GM04503 (cell line): Measurements from ENCODE around the gene BLMH.
A peak's percentile ranks its signal among the peaks of the same experiment; 100 is the strongest.

ENCODE experiments used
- DNase-seq: peaks from one replicate; pipeline ENCODE4 v3.0.0-alpha.2; 2012; ENCODE audit warnings: low read depth

The BLMH gene

GRCh38 chr17:30291543-30292285 lies at the start of gene BLMH:
Gene BLMH, minus strand, starts transcription at chr17:30291944. Its CDS starts 125 bp downstream, at chr17:30291819.
- DNase-seq = peak; percentile 27

GRCh38 chr17:30340801-30341356 lies 49.1 kb upstream of the BLMH start:
- no peak for DNase-seq

GRCh38 chr17:30339086-30339485 lies 47.3 kb upstream of the BLMH start:
- DNase-seq = no peak

- DNase-seq = no peak
These were observed 45.8 kb upstream of the BLMH start for GRCh38 chr17:30337393-30337999.

GRCh38 chr17:30336369-30337171 lies 44.8 kb upstream of the BLMH start:
- DNase-seq = no peak

- no peak for DNase-seq
These were observed 42.7 kb upstream of the BLMH start for GRCh38 chr17:30334421-30334820.

GRCh38 chr17:30333503-30334360 lies 42.0 kb upstream of the BLMH start, which contains the start of gene TMIGD1:
Gene TMIGD1, minus strand, starts transcription at chr17:30334057. Its CDS starts 1,924 bp downstream, at chr17:30332133.
- no peak for DNase-seq

GRCh38 chr17:30332057-30332542 lies 40.4 kb upstream of the BLMH start:
- no peak for DNase-seq

GRCh38 chr17:30326809-30327208 lies 35.1 kb upstream of the BLMH start:
- DNase-seq = no peak

GRCh38 chr17:30324723-30325122 lies 33.0 kb upstream of the BLMH start:
- no peak for DNase-seq

- no peak for DNase-seq
These were observed 32.2 kb upstream of the BLMH start for GRCh38 chr17:30323895-30324319.

GRCh38 chr17:30323262-30323894 lies 31.6 kb upstream of the BLMH start:
- no peak for DNase-seq

GRCh38 chr17:30321314-30321713 lies 29.6 kb upstream of the BLMH start:
- no peak for DNase-seq

GRCh38 chr17:30318155-30318554 lies 26.4 kb upstream of the BLMH start:
- no peak for DNase-seq

- no peak for DNase-seq
These were observed 25.0 kb upstream of the BLMH start for GRCh38 chr17:30316736-30317135.

GRCh38 chr17:30315106-30315505 lies 23.4 kb upstream of the BLMH start:
- DNase-seq = no peak

- DNase-seq = no peak
These were observed 22.7 kb upstream of the BLMH start for GRCh38 chr17:30314474-30314873.

GRCh38 chr17:30312226-30312625 lies 20.5 kb upstream of the BLMH start:
- DNase-seq = no peak

- DNase-seq = no peak
These were observed 18.8 kb upstream of the BLMH start for GRCh38 chr17:30310562-30310961.

GRCh38 chr17:30309591-30309990 lies 17.8 kb upstream of the BLMH start:
- peak; percentile 53 for DNase-seq

- peak; percentile 22 for DNase-seq
These were observed 16.7 kb upstream of the BLMH start for GRCh38 chr17:30308406-30308805.
